NCI-H187 treated with DMSO at 0.1 percent for 48 hours (cell line): ENCODE results near the gene EXOC1L.

Experiments
- DNase-seq: peaks from one replicate; lab custom pipeline; 2025; lab: John Stamatoyannopoulos, UW

The EXOC1L gene, protein sequence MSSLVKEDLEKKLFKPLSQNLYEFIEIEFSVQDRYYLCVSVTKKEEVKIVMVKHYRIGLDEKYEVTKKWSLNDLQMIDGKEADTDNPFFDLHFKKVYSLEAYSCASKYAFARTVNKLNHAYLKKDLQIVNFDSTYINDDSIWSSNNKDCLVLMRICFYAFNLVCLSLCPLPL

DNA sequence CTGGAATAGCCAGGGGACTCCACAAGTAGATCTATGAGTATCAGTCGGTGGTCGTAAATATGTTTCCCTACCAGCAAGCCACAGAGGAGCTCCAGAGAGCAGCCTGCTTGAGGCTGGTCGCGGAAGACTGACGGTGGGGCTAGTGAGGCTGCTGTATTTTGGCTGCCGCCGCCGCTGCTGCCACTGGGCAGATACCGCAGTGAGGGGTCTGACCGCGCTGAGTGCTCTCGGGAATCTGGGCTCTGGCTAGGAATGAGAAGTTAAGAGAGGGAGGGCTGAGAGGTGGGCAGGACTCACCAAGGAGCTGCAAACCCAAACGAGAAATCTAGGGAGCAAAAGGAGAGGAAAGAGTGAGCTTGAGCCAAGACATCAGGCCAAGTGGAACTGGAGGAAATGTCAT, at the start of gene EXOC1L:
Gene EXOC1L (plus strand): TSS at position 157 of the 400 bp plus-strand sequence. CDS start 237 bp downstream, at position 394.
- DNase-seq = no peak

DNA sequence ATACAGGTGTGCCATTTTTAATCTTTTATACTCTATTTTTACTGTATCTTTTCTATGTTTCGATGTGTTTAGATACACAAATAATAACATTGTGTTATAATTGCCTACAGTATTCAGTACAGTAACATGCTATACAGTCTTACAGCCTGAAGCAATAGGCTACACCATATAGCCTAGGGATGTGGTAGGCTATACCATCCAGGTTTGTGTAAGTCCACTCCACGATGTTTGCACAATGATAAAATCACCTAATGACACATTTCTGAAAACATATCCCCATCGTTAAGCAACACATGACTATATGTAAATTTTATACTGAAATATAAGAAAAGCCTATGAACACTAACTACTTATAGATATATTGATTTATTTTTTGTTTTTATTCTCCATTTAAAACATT, 48.9 kb upstream of the EXOC1L start:
- no peak for DNase-seq

DNA sequence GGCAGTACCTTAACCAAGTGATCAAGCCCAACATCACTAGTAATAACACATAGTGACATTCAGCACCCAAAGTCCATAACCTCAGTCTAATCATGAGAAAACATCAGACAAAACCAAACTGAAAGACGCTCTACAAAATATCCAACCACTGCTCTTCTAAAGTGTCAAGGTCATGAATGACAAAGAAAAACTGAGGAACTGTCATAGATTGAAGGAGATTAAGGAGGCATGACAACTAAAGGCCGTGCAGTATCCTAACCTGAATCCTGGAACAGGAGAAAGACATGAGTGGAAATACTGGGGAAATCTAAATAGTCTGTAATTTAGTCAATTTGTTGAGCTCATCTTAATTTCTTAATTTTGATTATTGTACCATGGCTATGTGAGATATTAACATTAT, 38.2 kb upstream of the EXOC1L start:
- DNase-seq = no peak

DNA sequence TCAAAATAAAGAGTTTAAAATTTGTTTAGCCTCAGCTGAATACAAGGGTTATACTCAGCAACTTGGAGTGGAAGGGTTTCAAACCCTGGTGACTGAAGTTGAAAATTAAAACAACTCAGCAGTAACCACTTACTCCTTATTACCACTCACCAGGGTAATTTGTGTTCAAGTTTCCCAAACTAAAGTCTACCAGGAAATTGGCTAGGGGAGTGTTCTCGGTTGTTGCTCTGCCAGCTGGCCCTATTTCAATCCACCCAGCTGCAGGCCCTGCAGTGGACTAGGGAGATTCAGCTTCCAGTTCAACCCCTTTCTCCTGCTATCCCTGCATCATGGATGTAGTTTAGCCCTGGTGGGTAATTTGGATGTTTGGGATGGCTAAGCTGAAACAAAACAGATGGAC, 37.8 kb upstream of the EXOC1L start:
- no peak for DNase-seq

DNA sequence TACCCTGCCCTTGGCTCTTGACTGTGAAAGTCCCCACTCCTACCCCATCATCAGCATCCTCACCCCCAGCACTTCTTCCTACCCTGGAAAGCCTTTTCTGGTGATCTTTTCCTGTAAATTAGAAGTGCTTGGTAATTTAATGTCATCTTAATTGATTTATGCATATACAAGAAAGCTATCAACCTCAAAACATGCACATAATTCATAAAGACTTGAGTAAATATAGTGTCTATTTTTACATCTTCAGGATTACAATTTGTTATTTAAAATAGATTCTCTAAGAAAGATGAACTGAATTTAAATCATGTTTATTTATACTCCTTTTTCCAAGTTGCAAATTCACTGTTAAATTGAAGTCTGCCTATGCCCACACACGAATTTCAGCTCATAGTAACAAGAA, 36.0 kb upstream of the EXOC1L start:
- no peak for DNase-seq

DNA sequence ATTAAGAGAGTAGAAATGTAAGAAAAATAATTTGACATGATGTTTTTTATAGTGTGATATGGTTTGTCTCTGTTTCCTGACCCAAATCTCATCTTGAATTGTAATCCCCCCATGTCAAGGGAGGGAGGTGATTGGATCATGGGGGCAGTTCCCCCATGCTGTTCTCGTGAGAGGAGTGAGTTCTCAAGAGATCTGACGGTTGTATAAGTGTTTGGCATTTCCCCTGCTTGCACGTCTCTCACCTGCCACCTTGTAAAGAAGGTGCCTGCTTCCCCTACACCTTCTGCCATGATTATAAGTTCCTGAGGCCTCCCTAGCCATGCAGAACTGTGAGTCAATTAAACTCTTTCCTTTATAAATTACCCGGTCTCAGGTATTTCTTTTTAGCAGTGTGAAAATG, 34.8 kb upstream of the EXOC1L start:
- no peak for DNase-seq

DNA sequence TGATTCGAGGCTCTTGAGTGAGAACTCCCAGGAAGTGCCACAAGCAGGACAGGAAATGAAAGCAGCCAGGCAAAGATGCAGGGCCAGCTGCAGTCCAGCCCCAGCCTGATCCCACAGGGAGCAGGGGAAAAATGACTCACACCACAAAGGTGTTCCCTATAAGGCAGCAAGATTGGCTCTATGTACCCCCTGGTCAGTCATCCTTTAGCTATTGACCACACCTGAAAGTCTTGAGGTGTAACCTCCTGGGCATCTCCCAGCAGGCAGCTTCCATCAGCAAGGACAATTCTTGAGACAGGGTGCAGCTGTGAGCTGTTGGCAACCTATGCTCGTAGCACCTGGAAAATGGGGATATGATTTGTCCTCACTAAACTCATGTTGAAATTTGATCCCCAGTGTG, 27.9 kb upstream of the EXOC1L start:
- no peak for DNase-seq

DNA sequence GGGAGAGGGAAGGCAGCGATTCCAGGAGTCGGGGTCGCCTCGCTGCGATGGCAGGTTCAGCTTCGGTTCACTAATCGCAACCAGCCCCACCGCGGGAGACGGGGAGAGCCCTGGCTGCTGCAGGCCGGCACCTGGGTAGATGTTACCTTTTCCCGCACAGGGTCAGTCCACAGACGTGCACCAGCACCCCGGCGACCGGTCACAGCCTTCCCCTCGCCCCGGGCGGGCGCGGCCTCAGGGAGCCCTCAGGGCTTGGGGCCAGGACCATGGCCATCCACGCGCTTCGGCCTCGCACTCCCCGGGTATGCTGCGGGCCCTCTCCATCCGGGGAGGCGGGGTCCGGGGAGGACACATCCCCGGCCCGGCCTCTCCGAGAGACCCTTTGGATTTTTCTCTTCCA, 26.1 kb upstream of the EXOC1L start:
- DNase-seq = no peak

DNA sequence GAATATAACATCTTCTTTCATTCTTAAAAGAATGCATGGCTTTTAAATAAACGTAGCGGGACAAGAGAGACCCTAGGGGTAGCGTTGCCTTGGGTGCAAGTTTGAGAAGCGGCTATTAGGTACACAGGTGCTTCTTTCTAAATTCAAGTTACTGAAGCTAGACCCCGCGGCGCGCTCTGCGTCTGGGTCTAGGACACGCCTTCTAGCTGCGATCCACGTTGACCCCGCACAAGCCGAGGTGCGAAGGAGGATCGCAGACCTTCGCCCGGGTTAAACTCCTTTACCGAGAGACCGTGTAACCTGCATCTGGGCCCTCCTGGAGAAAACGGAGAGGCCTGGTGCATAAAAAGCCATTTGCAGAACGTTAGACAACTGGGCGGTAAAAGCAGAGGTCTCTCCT, 25.5 kb upstream of the EXOC1L start:
- DNase-seq = no peak

DNA sequence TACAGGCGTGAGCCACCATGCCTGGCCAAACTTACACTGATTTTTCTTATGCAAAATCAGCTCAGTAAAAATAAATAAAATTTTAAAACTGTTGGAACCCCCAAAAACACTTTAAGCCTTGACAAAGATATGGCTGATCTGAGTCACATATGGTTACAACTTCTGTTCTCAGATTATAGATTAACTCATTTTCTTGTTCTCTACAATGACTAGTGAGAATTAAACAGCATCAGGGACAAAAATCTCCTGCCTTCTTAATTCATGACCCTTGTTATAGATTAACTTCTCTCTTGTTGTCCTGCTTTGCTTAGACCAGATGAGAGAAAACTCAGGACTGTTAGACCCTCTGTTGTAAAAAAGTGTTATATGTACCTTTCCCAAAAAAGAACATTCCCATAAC, 24.2 kb upstream of the EXOC1L start:
- DNase-seq = no peak

DNA sequence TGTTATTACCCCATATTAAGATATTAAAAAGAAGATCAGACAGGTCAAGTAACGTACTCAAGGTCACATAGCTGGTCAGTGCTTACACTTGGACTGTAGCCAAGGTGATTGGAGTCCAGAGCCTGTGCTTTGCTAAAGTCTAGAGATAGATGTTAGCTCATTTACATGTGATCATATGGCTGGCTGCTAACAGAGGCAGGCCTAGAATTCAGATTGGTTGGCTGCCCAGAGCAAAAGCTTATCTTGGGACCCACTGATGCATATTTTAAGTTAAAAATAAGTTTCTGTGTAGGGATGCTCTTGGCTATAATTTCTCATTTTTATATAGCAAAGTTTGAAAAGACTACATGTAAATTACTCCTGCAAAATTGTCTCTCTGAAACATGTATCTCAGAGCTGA, 18.1 kb upstream of the EXOC1L start:
- DNase-seq = no peak

DNA sequence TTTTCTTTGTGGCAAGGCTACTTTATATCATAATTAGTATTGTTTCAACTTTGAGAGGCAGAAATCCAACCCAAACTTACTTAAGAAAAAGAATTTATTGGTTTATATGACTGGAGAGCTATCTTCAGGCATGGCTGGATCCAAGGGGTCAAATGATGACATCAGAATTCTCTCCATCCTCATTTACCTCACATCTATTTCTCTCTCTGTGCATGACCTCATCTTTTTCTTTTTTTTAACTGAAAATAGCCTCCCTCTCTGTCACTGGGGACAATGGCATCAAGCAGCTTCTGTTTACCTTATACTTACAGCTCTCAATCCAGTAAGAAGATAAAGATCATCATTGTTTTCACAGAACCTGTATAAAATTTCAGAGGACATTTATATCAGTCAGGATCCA, 12.0 kb upstream of the EXOC1L start:
- no peak for DNase-seq

DNA sequence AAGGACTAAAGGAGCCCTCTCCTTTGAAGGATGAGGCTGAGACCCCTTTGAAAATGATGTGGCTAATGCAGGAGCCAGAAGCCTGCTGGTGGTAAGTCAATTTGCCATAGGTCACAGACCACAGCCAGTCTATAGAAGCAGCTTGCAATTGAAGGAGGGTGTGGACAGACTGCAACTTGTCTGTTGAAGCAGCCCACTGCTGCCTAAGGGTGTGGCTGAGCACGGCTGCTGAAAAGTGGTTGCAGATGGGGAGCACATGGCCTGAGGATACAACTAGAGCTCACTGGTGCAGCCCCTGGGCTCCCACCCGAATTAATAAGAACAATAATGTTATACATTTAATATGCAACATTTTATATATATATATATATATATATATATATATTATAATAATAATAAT, 11.4 kb upstream of the EXOC1L start:
- DNase-seq = no peak

DNA sequence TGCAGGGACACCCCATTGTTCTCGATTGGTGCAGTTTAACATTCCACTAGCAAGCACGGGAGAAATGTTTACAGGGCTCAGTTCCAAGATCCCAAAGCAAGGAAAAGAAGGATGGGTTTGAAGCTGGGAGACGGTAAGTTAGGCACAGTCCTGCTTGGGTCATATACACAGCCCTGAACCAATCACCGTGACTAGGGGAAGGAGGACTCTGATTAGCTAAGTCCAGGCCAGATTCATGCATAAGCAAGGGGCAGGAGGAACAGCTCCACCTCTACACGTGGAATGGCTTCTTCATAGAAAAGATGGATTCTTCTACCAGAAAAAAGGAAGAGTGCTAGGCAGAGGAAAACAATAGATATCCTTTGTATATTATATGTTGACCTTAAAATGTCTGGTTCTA, 11.0 kb upstream of the EXOC1L start:
- DNase-seq = no peak

DNA sequence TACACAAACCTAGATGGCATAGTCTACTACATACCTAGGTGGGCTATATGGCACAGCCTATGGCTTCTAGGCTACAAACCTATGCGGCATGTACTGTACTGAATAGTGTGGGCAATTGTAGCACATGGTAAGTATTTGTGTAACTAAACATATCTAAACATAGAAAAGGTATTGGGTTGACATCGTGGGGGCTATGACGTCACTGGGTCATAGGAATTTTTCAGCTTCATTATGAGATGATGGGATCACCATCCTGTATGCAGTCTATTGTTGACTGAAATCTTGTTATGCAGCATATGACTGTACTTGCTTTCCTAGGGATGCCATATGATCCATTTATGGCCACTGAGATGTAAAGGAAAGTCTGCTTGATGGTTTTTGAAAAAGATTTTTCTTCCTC, 1.9 kb upstream of the EXOC1L start:
- DNase-seq = no peak

DNA sequence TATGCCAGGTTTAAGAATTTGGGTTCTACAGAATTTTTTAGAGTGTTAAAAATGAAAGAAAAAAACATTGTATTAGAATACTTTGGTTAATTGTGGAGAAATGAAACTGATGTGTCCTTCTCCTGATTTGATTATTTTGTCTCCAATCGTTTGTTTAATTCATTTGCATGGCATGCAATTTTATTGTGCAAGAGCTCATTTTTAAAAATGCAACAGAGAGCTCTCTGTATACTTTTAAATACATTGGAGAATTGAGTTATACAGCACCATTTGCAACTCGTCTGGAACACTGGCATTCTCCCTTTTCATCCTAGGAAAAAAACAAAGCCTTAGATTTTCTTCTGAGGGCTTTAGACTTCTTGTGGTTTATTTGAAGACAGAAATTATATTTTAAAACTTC, 689 bp downstream of the EXOC1L start:
- DNase-seq = no peak

DNA sequence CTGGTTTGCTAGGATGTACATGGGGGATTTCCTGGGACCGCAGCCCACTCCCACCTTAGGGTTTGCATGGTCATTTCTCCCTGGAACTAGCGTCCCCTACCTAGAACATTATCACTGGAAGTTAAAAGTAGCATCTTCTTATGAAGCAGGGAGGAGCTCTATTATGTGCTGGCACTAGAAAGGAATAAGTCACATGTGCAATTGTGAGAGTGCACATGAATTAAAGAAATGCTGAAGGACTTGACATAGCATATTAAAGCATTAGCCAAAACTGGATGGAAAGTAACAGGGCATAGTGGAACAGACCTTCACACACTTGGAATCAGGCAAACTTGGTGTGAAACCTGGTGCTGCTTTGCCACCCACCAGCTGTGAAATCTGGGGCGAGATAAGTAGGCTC, 2.7 kb downstream of the EXOC1L start:
- DNase-seq = no peak

DNA sequence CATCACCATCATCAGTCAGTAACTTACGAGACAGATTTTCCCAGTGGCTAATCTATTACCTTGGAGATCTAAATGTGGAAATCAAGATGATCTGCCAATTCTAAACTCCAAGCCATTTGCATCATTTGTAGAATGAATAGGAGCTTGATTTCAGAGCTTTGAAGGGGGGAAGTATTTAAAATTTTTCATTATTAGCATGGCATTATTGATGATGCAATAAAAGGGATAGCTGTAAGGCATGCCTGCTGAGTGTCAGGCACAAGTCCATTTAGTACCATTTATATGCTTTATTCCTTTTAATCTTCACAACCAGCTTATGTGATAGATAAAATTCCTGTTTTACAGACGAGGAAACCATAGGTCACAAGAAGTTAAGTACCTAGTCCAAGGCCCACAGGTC, 5.3 kb downstream of the EXOC1L start:
- DNase-seq = no peak

DNA sequence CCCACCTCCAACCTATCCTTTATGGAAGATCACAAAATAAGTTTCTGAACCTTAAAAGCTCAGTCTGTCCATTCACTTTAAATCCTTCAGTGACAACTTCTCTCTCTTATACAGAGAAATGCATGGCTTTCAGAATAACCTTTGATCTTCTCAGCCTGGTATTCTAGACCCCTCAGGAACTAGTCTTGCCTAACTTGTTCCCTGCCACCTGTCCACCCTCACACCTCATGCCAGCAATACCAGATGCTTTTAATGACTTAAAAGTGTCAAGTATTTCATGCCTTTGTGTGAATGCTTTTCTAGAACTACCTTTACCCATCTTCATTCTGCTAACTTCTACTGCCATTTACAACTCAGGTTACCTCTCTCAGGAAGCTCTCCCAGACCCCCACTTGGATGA, 7.4 kb downstream of the EXOC1L start:
- DNase-seq = no peak

DNA sequence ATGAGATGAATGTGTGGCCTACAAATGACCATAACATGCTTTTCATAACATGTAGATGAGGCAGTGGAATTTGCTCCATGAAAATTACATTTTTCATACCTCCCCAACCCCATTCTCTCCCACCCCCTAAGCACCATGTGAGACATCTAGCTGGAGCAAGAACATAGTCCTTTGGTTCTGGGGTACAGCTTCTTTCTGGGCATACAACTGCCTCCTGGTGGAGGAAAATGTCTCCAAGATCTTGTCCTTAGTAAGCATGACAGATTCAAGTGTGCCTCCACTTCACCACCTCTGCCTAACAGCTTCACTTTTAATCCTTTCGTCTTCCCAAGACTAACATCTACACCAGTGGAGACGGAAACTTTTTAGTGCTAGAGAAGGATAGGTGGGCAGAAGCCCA, 8.0 kb downstream of the EXOC1L start:
- DNase-seq = no peak

DNA sequence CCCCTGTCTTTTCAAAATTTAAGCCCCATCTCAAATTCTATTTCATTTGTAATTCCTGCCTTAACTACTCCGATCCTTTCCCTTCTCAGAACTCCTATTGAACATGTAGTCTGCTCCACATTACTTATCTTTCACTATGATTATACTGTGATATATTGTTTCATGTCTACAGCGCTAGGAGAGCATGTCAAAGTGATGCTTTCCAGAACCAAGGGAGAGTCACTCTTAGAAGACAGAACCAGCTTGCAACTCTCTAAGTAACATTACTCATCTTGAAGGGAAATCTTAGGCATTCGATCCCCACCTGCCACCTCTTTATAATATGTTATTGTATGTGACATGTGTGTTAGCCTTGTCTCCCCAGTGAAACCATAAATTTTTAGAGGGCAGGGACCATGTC, 10.5 kb downstream of the EXOC1L start:
- no peak for DNase-seq

DNA sequence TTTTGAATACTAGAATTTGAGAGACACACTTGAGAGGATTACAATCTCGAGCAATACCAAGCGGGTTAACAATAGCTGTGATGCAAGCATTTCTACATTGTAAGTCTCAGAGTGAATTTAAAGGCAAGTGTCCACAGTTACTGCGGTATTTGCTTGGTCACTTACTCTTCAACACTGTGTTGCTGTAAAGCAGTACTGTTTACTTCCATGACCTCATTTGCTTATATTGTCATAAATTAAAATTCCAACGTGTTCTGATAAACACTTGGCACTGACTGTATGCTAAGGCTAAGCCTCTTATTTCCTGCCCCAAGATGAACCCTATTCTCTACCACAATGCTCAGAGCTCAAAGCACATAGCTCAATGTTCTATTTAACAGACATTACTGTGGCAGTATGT, 11.1 kb downstream of the EXOC1L start:
- no peak for DNase-seq

DNA sequence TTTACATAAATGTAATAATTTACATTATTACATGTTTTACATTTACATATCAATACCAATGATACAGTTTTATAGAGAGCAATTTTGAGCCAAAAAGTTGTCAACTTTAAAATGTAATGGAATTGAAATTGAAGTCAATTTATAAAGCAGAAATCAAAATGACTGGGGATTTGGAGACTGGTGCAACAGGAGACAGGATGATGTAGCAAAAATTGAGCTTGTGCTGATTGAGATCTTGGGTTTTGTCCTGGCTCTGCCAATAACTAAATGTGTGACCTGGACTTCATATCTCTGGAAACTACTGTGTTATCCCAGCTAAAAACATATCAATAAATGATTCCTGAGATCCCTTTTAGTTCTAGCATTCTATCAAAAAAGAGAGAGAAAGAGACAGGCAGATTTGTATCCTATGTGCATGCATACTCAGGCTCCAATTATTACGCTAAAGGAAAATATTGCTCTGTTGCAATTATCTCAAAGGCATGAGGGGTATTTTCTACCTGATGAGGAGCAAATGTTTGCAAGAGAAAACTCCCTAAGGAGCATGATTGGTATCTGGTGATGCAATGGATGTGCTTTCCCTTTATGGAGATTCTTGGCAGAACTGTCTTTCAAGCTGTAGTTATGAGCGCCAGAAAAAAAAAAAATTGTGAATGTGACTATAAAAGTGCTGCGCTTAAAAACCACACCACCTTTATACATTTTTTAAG, 14.7 kb downstream of the EXOC1L start:
- no peak for DNase-seq

DNA sequence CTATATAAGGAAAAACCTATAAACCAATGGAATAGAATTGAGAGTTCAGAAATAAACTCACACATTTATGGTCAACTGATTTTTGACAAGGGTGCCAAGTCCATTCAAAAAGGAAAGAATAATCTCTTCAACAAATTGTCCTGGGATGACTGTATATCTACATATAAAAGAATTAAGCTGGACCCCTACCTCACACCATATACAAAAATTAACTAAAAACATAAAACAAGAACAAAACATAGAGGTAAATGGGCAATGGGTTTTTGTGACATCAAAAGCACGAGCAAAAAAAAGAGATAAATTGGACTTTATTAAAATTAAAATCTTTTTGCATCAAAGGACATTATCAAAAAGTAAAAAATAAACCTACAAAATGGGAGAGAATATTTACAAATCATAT, 18.3 kb downstream of the EXOC1L start:
- DNase-seq = no peak
